IMR-90 (cell line): Measurements from ENCODE around the gene DOK3. TPM values are rescaled to one million over a fixed set of nuclear protein-coding genes. Genes with fewer than 3 reads are reported as not detected.

Source experiments
- ATAC-seq: fragments of 200-7000 bp; cut with Tn5 transposase; 2 replicates; pipeline ENCODE4 v1.9.1; 2020; ENCODE audit warnings: low read depth, mild to moderate bottlenecking, moderate library complexity
- BruUV-seq: library from RNA; stranded (reverse); fragments of 400-500 nt; replicated peaks from 2 replicates; lab custom pipeline; 2021; lab: Mats Ljungman, UMichigan
- CTCF ChIA-PET: fragments of 300-600 bp; formaldehyde crosslinking; extraction: SDS; loops from one replicate; lab custom pipeline; 2021; ENCODE audit warnings: antibody characterized with exemption; lab: Yijun Ruan, JAX
- POLR2A ChIA-PET: fragments of 300-600 bp; sonication (Branson Sonifier 250); formaldehyde crosslinking; loops from one replicate; lab custom pipeline; 2022; ENCODE audit warnings: antibody characterized with exemption; ENCODE audit not compliant: unreplicated experiment; lab: Charles Lee
- DNase-seq: peaks from one replicate; pipeline ENCODE4 v3.0.0; 2013
- H2AFZ ChIP-seq: replicated peaks from 2 replicates; pipeline ENCODE3; 2013; ENCODE audit warnings: low read length, mild to moderate bottlenecking; ENCODE audit not compliant: poor library complexity
- H2AK5ac ChIP-seq: 2 replicates; pipeline ENCODE4 v1.6.1; 2013; ENCODE audit warnings: low read depth, low read length, inconsistent platforms
- H2AK9ac ChIP-seq: replicated peaks from 2 replicates; pipeline ENCODE3; 2013; ENCODE audit warnings: mild to moderate bottlenecking, low read depth, low read length, moderate library complexity; ENCODE audit not compliant: poor library complexity
- H2BK120ac ChIP-seq: 2 replicates; pipeline ENCODE4 v1.6.1; 2013; ENCODE audit warnings: low read depth, low read length, inconsistent platforms
- H2BK15ac ChIP-seq: 3 replicates; pipeline ENCODE4 v1.6.1; 2013; ENCODE audit warnings: low read depth, low read length, inconsistent platforms
- H2BK20ac ChIP-seq: 2 replicates; pipeline ENCODE4 v1.6.1; 2013; ENCODE audit warnings: low read depth, mild to moderate bottlenecking, inconsistent platforms, low read length, moderate library complexity
- H2BK5ac ChIP-seq: 2 replicates; pipeline ENCODE4 v1.6.1; 2013; ENCODE audit warnings: mild to moderate bottlenecking, low read depth, low read length, inconsistent platforms; ENCODE audit not compliant: poor library complexity, severe bottlenecking
- H3K14ac ChIP-seq: replicated peaks from 2 replicates; pipeline ENCODE4 v1.6.1; 2013; ENCODE audit warnings: low read depth, low read length, inconsistent platforms
- H3K18ac ChIP-seq: 2 replicates; pipeline ENCODE4 v1.6.1; 2013; ENCODE audit warnings: low read depth, low read length, control low read depth
- H3K23ac ChIP-seq: 2 replicates; pipeline ENCODE4 v1.6.1; 2013; ENCODE audit warnings: low read depth, low read length, inconsistent platforms
- H3K27ac ChIP-seq: 2 replicates; pipeline ENCODE4 v1.5.1; 2013; ENCODE audit warnings: mild to moderate bottlenecking, control low read depth, low read length; ENCODE audit not compliant: insufficient read depth
- H3K27me3 ChIP-seq: 2 replicates; pipeline ENCODE4 v1.6.1; 2013; ENCODE audit warnings: low read length; ENCODE audit not compliant: control insufficient read depth, insufficient read depth
- H3K36me3 ChIP-seq: 2 replicates; pipeline ENCODE4 v1.6.1; 2013; ENCODE audit warnings: low read length, mixed read lengths; ENCODE audit not compliant: control insufficient read depth, insufficient read depth
- H3K4ac ChIP-seq: 2 replicates; pipeline ENCODE4 v1.6.1; 2013; ENCODE audit warnings: low read depth, low read length, inconsistent platforms
- H3K4me1 ChIP-seq: 2 replicates; pipeline ENCODE4 v1.6.1; 2013; ENCODE audit warnings: low read length, mixed read lengths; ENCODE audit not compliant: control insufficient read depth, insufficient read depth
- H3K4me2 ChIP-seq: 2 replicates; pipeline ENCODE4 v1.6.1; 2013; ENCODE audit warnings: low read depth, mild to moderate bottlenecking, control low read depth, low read length, moderate library complexity
- H3K4me3 ChIP-seq: 2 replicates; pipeline ENCODE4 v1.5.1; 2013; ENCODE audit warnings: low read depth, mild to moderate bottlenecking, control low read depth, low read length, moderate library complexity; ENCODE audit not compliant: insufficient read depth
- H3K56ac ChIP-seq: 2 replicates; pipeline ENCODE4 v1.6.1; 2013; ENCODE audit warnings: low read length, inconsistent platforms; ENCODE audit not compliant: insufficient read depth; ENCODE audit errors: extremely low read depth
- H3K79me1 ChIP-seq, 2 experiments: 2 replicates each; pipeline ENCODE4 v1.6.1; 2013; ENCODE audit warnings: low read length in 2 of 2, inconsistent platforms in 1 of 2, low read depth in 1 of 2
- H3K9ac ChIP-seq: 2 replicates; pipeline ENCODE4 v1.6.1; 2013; ENCODE audit warnings: low read depth, low read length, control low read depth
- H3K9me1 ChIP-seq: 2 replicates; pipeline ENCODE4 v1.6.1; 2013; ENCODE audit warnings: low read length, inconsistent platforms; ENCODE audit not compliant: insufficient read depth
- H3K9me3 ChIP-seq: 2 replicates; pipeline ENCODE4 v1.6.1; 2013; ENCODE audit warnings: low read length; ENCODE audit not compliant: control insufficient read depth, insufficient read depth
- H4K20me1 ChIP-seq: 2 replicates; pipeline ENCODE4 v1.6.1; 2013; ENCODE audit warnings: low read length, inconsistent platforms; ENCODE audit not compliant: insufficient read depth
- H4K5ac ChIP-seq: 2 replicates; pipeline ENCODE4 v1.6.1; 2013; ENCODE audit warnings: mild to moderate bottlenecking, low read depth, low read length, control low read depth
- H4K8ac ChIP-seq, 2 experiments: 2 replicates each; pipeline ENCODE4 v1.6.1; 2013; ENCODE audit warnings: low read depth in 2 of 2, low read length in 2 of 2, control low read depth in 1 of 2, inconsistent platforms in 1 of 2
- H4K91ac ChIP-seq: 2 replicates; pipeline ENCODE4 v1.6.1; 2013; ENCODE audit warnings: low read depth, low read length, inconsistent platforms; ENCODE audit not compliant: insufficient read depth
- CEBPB ChIP-seq: IDR thresholded peaks from 2 replicates; pipeline ENCODE4 v1.6.1; 2012; ENCODE audit warnings: low read depth, low read length, improper control_type of control experiment
- CHD1 ChIP-seq: IDR thresholded peaks from 2 replicates; pipeline ENCODE4 v1.6.1; 2012; ENCODE audit warnings: low read depth, low read length, improper control_type of control experiment
- ELK1 ChIP-seq: fragments of 150-350 bp; IDR thresholded peaks from 2 replicates; pipeline ENCODE4 v1.6.1; 2016; ENCODE audit warnings: low read depth, mild to moderate bottlenecking, low read length, moderate library complexity, borderline replicate concordance
- FOS ChIP-seq: fragments of 150-350 bp; IDR thresholded peaks from 2 replicates; pipeline ENCODE4 v1.6.1; 2016; ENCODE audit warnings: low read depth, low read length
- MAFK ChIP-seq: IDR thresholded peaks from 2 replicates; pipeline ENCODE4 v1.6.1; 2012; ENCODE audit warnings: low read depth, low read length, improper control_type of control experiment
- MXI1 ChIP-seq: IDR thresholded peaks from 2 replicates; pipeline ENCODE4 v1.6.1; 2012; ENCODE audit warnings: low read depth, mild to moderate bottlenecking, low read length, moderate library complexity, borderline replicate concordance
- NFE2L2 ChIP-seq: fragments of 150-350 bp; IDR thresholded peaks from 2 replicates; pipeline ENCODE4 v1.6.1; 2016; ENCODE audit warnings: low read depth, mild to moderate bottlenecking, low read length
- POLR2A ChIP-seq: IDR thresholded peaks from 2 replicates; pipeline ENCODE4 v1.6.1; 2012; ENCODE audit warnings: mild to moderate bottlenecking, low read depth, low read length
- RCOR1 ChIP-seq: IDR thresholded peaks from 2 replicates; pipeline ENCODE4 v1.6.1; 2012; ENCODE audit warnings: mild to moderate bottlenecking, low read length, improper control_type of control experiment; ENCODE audit not compliant: insufficient replicate concordance
- RFX5 ChIP-seq: IDR thresholded peaks from 2 replicates; pipeline ENCODE4 v1.8.0; 2012; ENCODE audit warnings: low read depth, mild to moderate bottlenecking, low read length, moderate library complexity
- WGBS, 2 experiments: methylation state at CpG; one replicate each; pipeline versions ENCODE4 v1.1.5 to v1.1.7; 2013; ENCODE audit warnings: missing lambda C conversion rate in 2 of 2; ENCODE audit not compliant: insufficient read length in 1 of 2; ENCODE audit errors: extremely low coverage in 2 of 2; 5-methylcytosine and 5-hydroxymethylcytosine counted together
- dilution Hi-C: fragments of 300-500 bp; cut with HindIII; formaldehyde crosslinking; loops from one replicate; pipeline ENCODE4 v1.14.3; 2018; ENCODE audit warnings: low sequenced_read_pairs; ENCODE audit not compliant: unreplicated experiment
- in situ Hi-C: fragments of 300-500 bp; cut with MboI; formaldehyde crosslinking; loops from 3 replicates; pipeline ENCODE4 v1.14.3; 2019; ENCODE audit warnings: low sequenced_read_pairs, inconsistent platforms, mixed read lengths
- intact Hi-C: fragments of 100-400 bp; cut with micrococcal nuclease; formaldehyde crosslinking; loops from 2 replicates; pipeline ENCODE4 v1.10.0; 2022
- polyA plus RNA-seq, 3 experiments: library from polyadenylated mRNA; depleted of rRNA; stranded (reverse); fragments of >200 nt; gene quantifications; 2 replicates each; pipeline ENCODE4 v1.2.3, GENCODE V29; 2012; ENCODE audit warnings: low replicate concordance in 1 of 3
- total RNA-seq: library from RNA; depleted of rRNA; stranded (reverse); fragments of >200 nt; gene quantifications from 2 replicates; pipeline ENCODE4 v1.2.3, GENCODE V29; 2012

DOK3 gene
- total and polyA plus RNA-seq, 2 of the 4 experiments (the other 2 are of a cell fraction): 0.54 to 3.9 TPM

DNA sequence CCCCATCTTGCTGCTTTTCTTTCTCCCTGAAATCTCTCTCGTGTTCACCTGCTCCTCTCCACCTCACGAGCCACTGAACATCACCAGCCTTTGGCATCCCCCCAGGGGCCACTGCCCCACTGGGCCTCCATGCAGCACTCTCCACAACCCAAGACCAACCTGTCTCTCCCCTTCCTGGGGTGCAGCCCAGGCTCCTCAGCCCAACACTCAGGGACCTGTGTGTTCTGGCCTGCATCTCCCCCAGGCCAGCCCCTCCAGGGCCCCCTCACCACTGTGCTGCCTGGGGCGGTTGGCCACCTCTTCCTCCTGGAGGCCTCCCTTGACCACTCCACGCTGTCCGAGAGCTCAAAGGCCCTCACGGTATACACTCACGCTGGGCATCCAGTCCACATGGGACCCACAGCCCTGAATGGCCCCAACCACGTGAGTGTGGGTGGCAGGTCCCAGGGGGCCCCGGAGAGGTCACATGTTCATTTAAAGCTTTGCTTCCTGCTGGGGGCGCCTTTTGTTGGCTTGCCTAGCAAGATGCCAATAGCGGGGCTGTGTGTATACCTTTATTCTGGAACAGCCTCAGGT lies 453 bp upstream of the DOK3 start:
- Histone ChIP-seq H3K27me3 (no peaks in the 10 kb centered on the region), H2BK15ac (no peak overlapping the region), H3K4me2 (no peak overlapping the region), H3K4me1 (no peaks in the 10 kb centered on the region), H3K14ac (no peak overlapping the region), H3K4ac (no peak overlapping the region), H3K56ac (no peak overlapping the region), H4K5ac (no peak overlapping the region), H3K9me3 (no peaks in the 10 kb centered on the region), H3K36me3 (peaks cover 51% of the 10 kb centered on the region), H3K27ac (no peak overlapping the region), H3K9me1 (no peaks in the 10 kb centered on the region), H2BK20ac (no peak overlapping the region), H2BK120ac (no peak overlapping the region), H3K18ac (no peak overlapping the region), H3K9ac (no peak overlapping the region), H3K79me1 (peaks cover 12 to 13% of the 10 kb centered on the region in 2 experiments; a peak in 3 of 4 replicates), H3K4me3 (no peak overlapping the region), H2AK5ac (no peak overlapping the region), H2BK5ac (no peak overlapping the region), H3K23ac (no peak overlapping the region), H2AFZ (no peak overlapping the region), H2AK9ac (no peak overlapping the region), H4K8ac (no peak overlapping the region), H4K91ac (no peak overlapping the region), H4K20me1 (no peaks in the 10 kb centered on the region; the same call in 1 of the 2 replicates)
- DNase-seq (no peak), ATAC-seq (no peak)
- WGBS, 2 experiments: 81% methylated on average over 9 of the region's 11 CpGs; no CpG with 5 or more reads in 1 of the 2 experiments
- no TSS peak for BruUV-seq
- in situ Hi-C loops: no loop called here
- dilution Hi-C loops: no loop called here
- intact Hi-C loops: no loop called here
- ChIA-PET CTCF (no interaction called here), POLR2A (no interaction called here)
- TF ChIP-seq CEBPB: no peak
- TF ChIP-seq MXI1: no peak
- no peak for TF ChIP-seq RFX5
- TF ChIP-seq NFE2L2: no peak
- TF ChIP-seq ELK1: no peak
- TF ChIP-seq POLR2A: no peak
- no peak for TF ChIP-seq MAFK
- no peak for TF ChIP-seq CHD1
- TF ChIP-seq FOS: no peak
- no peak for TF ChIP-seq RCOR1
